Fibroblast of the conjunctiva (primary cell): Measurements from ENCODE around the gene ATAD3B.
"Not testable (repeated sequence)": the region's sequence is repeated elsewhere in the genome, so short reads cannot be mapped to it uniquely, and the experiment has no call there.

Experiments used
- DNase-seq: peaks from one replicate; pipeline ENCODE4 v3.0.0-alpha.2; 2010; ENCODE audit warnings: low read depth

The ATAD3B gene

DNA sequence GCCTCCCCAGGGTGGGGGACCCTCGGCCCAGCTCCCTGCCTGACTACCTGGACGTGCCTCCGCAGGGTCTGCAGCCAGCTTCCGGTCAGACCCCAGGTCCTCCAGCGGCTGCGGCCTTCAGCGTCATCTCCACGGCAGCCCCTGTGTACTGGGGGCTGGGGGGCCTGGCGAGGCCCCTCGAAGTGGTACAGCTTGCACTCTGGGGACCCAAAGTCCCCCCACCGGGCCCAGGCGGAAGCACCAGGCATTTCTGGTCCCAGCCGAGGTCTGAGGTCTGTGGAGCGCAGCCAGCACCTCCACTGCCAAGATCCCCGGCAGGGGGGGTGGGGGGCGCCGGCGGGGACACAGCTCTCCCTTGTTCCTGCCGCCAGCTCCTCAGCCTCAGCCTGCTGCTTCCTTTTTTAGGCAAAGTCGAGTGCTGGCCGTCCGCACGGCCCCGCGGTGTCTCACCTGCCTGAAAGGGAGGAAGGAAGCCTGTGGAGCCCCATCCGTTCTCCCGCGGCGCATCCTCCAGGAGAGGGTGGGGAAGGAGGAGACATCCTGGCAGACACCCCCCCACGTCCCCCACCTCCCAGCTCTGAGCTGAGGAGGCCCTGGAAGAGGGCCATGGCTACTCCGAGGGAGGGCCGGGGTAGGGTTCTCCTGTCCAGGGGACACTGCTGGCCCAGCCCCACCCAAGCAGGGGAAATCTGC is 37.3 kb upstream of the ATAD3B start:
- DNase-seq = no peak

DNA sequence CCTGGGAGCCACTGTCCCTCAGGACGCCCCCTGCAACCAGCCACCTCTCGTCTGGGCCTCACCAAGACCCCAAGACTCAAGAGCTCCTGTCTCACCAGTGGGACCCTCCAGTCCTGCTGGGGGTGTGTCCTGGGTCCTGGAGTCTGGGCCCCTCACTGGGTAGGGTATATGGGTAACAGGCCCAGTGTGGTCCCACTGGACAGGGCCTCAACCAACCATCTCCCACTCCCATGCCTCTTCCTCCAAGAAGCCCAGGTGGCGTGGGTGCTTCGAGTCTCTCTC is 36.8 kb upstream of the ATAD3B start:
- no peak for DNase-seq

DNA sequence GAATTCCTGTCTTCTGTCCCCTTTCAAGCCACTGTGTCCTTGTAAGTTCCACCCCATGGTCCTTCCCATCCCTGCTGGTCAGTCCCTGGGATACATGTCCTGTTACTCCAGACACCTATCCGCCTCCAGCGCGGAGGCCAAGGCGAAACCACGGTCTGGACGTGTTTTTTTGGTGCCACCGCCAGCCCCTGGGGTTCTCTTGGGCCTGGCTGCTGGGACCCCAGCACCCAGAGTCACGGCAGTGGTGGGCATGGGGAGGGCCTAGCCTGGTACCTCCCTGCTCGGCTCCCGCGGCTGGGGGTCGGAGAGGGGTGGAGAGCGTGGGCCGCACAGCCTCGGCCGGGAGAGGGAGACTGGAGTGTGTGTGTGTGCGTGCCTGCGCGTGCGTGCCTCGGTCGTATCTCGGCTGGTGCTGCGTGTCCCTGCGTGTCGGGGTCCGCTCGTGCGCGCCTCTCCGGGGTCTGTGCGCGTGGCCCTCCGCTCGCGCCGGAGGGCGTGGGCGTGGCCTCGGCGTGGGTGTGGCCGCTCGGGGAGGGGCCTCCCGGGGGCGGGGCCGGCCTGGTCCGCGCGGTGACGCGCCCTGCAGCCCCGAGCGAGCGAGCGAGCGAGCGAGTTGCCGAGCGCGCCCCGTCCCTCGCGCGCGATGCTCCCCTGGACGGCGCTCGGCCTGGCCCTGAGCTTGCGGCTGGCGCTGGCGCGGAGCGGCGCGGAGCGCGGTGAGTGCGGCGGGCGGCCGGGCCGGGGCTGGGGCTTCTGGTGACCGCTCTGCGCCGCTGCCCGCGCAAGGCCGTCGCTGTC is 36.3 kb upstream of the ATAD3B start, which contains the start of gene VWA1:
Gene VWA1, plus strand, starts transcription at position 585 of the 798 bp plus-strand sequence. Its CDS starts 59 bp downstream, at position 644.
- no peak for DNase-seq

GRCh38 chr1:1435911-1436629 is 35.5 kb upstream of the ATAD3B start:
- no peak for DNase-seq

DNA sequence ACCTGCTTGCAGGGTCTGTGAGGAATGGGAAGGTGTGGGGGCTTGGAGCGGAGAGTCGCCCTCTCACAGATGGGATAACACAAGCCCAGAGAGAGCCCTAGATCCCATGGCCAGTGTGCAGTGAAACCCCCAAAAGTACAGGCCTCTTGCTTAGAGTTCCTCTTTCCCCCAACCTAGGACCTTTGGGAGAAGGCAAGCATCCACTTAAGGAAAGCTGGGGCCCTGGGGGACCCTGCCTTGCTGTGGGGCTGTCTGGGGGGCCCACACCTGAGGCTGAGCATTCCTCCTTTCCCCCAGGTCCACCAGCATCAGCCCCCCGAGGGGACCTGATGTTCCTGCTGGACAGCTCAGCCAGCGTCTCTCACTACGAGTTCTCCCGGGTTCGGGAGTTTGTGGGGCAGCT is 34.9 kb upstream of the ATAD3B start:
- no peak for DNase-seq

DNA sequence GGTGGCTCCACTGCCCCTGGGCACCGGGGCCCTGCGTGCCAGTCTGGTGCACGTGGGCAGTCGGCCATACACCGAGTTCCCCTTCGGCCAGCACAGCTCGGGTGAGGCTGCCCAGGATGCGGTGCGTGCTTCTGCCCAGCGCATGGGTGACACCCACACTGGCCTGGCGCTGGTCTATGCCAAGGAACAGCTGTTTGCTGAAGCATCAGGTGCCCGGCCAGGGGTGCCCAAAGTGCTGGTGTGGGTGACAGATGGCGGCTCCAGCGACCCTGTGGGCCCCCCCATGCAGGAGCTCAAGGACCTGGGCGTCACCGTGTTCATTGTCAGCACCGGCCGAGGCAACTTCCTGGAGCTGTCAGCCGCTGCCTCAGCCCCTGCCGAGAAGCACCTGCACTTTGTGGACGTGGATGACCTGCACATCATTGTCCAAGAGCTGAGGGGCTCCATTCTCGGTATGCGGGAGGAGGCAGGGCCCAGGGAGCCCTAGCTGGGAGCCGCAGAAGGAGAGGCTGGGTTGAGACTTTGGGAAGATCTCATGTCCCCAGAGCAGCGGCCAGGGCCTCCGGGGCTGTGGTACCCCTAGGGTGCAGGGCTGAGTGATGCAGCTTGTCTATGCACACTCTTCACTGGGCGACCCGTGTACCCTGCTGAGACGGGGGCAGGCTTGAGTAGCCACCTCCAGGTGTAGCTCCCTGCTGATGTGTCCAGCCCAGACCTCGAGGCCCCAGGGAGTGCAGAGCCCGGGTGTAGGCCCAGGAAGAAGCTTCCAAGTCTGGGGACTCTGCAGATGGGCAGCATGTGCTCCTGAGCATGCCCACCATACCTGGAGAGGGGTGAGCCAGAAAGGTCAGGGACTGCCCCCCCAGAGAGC is 34.3 kb upstream of the ATAD3B start:
- no peak for DNase-seq

DNA sequence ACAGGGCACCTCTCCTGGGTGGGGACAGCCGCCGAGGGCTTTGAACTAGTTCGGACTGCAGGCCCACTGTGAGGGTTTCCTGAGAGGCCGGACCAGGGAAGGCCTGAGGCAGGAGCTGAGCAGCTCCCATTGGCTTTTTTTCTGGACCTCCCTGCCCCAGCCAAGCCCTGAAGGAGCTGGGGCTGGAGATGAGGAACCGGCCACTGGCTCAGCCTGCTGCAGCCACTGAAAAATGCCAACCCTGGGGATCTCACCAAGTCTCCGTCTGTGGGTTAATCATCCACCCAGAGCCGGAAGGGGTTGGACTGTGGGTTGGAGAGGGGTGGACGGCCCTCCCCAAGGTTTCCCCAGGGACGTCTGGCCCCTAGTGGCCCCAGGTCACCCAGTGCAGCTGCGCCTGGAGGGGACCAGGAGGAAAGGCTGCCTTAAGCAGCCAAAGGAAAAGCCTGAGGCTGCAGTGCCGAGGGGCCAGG is 33.6 kb upstream of the ATAD3B start:
- no peak for DNase-seq

DNA sequence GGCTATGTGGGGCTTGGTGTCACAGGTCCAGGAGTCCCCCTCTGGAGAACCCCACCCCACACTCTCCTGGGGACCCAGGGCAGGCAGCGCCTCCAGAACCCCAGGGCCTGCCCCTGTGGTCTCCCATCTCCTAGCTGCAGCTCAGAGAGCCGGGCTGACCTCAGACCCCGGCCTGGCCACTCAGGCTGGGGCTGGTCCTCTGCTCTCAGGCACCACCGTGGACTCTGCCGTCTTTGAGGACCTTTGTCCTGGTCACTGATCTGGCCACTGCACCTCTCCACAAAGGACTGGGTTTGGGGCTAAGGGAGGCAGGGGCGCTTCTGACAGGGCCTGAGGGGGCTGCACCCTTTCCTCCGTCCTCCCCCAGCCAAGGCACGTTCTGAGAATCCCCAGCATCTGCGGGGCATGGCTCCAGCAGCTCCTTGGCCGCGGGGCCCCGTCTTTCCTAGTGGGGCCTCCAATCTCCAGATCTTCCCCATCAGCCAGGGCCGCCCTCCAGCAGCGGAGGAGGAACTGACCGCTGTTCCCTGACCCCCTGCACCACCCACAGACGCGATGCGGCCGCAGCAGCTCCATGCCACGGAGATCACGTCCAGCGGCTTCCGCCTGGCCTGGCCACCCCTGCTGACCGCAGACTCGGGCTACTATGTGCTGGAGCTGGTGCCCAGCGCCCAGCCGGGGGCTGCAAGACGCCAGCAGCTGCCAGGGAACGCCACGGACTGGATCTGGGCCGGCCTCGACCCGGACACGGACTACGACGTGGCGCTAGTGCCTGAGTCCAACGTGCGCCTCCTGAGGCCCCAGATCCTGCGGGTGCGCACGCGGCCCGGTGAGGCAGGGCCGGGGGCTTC is 32.8 kb upstream of the ATAD3B start:
- DNase-seq = no peak

- DNase-seq = no peak
These were observed 31.9 kb upstream of the ATAD3B start for GRCh38 chr1:1439546-1440261.

GRCh38 chr1:1440262-1441001 is 31.1 kb upstream of the ATAD3B start:
- DNase-seq = no peak

GRCh38 chr1:1441002-1441888 is 30.3 kb upstream of the ATAD3B start:
- DNase-seq = no peak

GRCh38 chr1:1442069-1442770 is 29.3 kb upstream of the ATAD3B start:
- no peak for DNase-seq

DNA sequence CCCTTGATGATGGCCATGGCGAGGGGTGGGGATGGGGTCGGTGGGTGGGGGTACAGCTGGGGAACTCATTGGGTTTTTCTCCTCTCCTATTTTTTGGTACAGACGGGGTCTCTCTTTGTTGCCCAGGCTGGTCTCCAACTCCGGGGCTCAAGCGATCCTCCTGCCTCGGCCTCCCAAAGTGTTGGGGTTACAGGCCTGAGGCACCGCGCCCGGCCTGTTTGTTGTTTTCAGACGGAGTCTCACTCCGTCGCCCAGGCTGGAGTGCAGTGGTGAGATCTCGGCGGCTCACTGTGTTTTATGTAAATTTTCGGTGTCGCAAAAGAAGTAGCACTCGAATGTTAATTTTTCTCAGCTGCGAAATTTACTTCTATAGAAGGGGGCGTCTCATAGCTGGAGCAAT is 24.9 kb upstream of the ATAD3B start:
- DNase-seq = not testable (repeated sequence)

DNA sequence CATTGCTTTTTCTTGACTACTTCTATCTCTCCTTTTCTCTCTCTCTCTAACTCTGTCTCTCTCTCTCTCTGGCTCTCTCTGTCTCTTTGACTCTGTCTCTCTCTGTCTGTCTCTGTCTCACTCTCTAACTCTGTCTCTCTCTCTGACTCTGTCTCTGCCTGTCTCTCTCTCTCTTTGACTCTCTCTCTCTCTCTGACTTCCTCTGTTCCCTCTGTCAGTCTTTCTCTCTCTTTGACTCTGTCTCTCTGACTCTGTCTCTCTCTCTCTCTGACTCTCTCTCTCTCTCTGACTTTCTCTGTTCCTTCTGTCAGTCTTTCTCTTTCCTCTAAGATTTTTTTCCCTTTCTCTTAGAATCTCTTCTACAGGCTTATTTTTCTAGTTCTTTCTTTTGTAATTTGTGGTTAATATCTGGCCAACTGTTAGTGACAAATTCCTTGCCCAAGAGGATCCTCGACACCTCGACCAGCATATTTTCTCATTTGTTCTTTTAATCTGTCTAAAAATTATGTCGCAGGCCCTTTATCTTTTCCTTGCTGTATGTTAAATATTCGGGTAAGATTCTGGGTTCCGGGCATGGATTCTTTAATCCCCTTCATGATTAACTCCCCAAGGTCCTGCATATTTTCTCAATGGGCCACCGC is 22.3 kb upstream of the ATAD3B start, which contains the start of gene ATAD3C:
Gene ATAD3C, plus strand, starts transcription at position 591 of the 641 bp plus-strand sequence. CDS start 995 bp downstream, outside the sequence.
- DNase-seq = no peak

- DNase-seq = not testable (repeated sequence)
These were observed 20.9 kb upstream of the ATAD3B start for GRCh38 chr1:1450616-1451015.

DNA sequence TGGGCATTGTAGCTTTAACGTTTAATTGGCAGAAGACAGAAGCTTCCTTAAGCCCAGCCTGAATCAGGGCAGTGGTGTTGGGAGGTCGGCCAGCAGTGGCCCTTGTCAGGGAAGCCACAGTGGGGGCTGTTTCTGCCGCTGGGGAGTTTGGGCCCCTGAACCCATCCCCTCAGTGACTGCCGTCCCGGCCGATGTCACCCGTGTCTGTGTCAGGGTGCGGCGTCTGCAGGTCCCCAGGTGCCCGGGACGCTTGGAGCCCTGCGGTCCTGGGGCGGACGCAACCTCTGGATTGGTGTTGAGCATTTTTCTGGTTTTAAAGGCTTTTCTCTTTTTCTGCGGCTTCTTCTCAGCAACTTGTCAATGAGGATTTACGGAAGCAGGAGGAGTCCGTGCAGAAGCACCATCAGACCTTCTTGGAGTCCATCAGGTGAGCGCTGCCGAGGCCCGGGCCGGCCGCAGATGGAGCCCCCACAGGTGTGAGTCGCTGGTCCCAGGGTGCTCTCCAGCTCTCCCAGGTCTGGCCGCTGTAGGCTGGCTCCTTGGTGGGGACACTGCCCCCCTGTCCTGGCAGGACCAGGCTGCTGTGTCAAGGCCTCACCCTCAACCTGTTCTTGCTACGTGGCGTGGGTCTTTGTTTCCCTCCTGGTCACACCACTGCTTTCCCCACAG is 19.7 kb upstream of the ATAD3B start:
- no peak for DNase-seq

DNA sequence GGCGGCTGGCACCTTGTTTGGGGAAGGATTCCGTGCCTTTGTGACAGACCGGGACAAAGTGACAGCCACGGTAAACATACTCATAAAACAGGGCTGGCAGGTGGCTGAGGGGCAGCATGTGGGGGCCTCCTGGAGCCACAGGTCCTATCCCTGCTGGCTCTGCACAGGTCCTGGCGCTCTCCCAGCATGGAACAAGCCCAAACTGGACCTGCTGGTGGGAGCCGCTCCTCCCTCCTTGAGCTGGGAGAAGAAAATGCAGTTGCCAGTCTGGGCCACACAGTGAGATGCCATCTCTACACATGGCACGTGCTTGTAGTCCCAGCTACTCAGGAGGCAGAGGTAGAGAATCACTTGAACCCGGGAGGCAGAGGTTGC is 19.2 kb upstream of the ATAD3B start:
- not testable (repeated sequence) for DNase-seq
